Dendritic cell treated with granulocyte-macrophage colony-stimulating factor and Interleukin-4, amounts not matched to agents 40 ng/mL and 50 ng/mL, for 4 days (primary cell): Measurements from ENCODE around the gene KCNA10.

Experiments
- H3K27ac Mint-ChIP-seq: one replicate; pipeline ENCODE4 v1.8.0; 2022; ENCODE audit warnings: mild to moderate bottlenecking, mixed read lengths
- H3K27me3 Mint-ChIP-seq: one replicate; pipeline ENCODE4 v1.8.0; 2022; ENCODE audit warnings: mild to moderate bottlenecking, mixed read lengths
- H3K36me3 Mint-ChIP-seq: one replicate; pipeline ENCODE4 v1.8.0; 2022; ENCODE audit warnings: low read depth, mixed read lengths
- H3K4me1 Mint-ChIP-seq: one replicate; pipeline ENCODE4 v1.8.0; 2022; ENCODE audit warnings: low read depth, mixed read lengths
- H3K4me3 Mint-ChIP-seq: one replicate; pipeline ENCODE4 v1.8.0; 2022; ENCODE audit warnings: mild to moderate bottlenecking, moderate library complexity, mixed read lengths
- H3K9me3 Mint-ChIP-seq: one replicate; pipeline ENCODE4 v1.8.0; 2022; ENCODE audit warnings: mixed read lengths
- intact Hi-C: fragments of 100-400 bp; cut with micrococcal nuclease; formaldehyde crosslinking; loops from one replicate; pipeline ENCODE4 v1.15.0; 2022

The KCNA10 gene

GRCh38 chr1:110547017-110547416 lies 28.0 kb upstream of the KCNA10 start:
- Mint-ChIP-seq H3K27me3 (peaks cover 18% of the 10 kb centered on the region), H3K27ac (no peak overlapping the region)
- intact Hi-C loops = no loop called here

GRCh38 chr1:110545492-110545891 lies 26.5 kb upstream of the KCNA10 start:
- H3K36me3 Mint-ChIP-seq = no peaks in the 10 kb centered on the region
- H3K27me3 Mint-ChIP-seq = peaks cover 14% of the 10 kb centered on the region
- H3K9me3 Mint-ChIP-seq = no peaks in the 10 kb centered on the region
- H3K4me3 Mint-ChIP-seq = no peak overlapping the region
- intact Hi-C loops = no loop called here
- H3K4me1 Mint-ChIP-seq = peaks cover 4% of the 10 kb centered on the region
- no peak overlapping the region for H3K27ac Mint-ChIP-seq

More at GRCh38 chr1:110547017-110547416, 28.0 kb upstream of the KCNA10 start:
- Mint-ChIP-seq H3K4me3 (no peak overlapping the region), H3K36me3 (no peaks in the 10 kb centered on the region), H3K9me3 (no peaks in the 10 kb centered on the region), H3K4me1 (peaks cover 4% of the 10 kb centered on the region)

GRCh38 chr1:110544753-110545152 lies 25.8 kb upstream of the KCNA10 start:
- Mint-ChIP-seq H3K9me3 (no peaks in the 10 kb centered on the region), H3K36me3 (no peaks in the 10 kb centered on the region), H3K27ac (no peak overlapping the region), H3K4me3 (no peak overlapping the region), H3K4me1 (peaks cover 4% of the 10 kb centered on the region), H3K27me3 (peaks cover 14% of the 10 kb centered on the region)
- intact Hi-C loops = no loop called here

GRCh38 chr1:110542725-110543124 lies 23.8 kb upstream of the KCNA10 start:
- no peak overlapping the region for H3K4me3 Mint-ChIP-seq
- peaks cover 15% of the 10 kb centered on the region for H3K27me3 Mint-ChIP-seq
- intact Hi-C loops = loop anchor here (1.0 kb wide), 1 partner anchor 204 kb away; no protein-coding TSS in a partner anchor

GRCh38 chr1:110541906-110542395 lies 23.0 kb upstream of the KCNA10 start:
- Mint-ChIP-seq H3K36me3 (no peaks in the 10 kb centered on the region), H3K9me3 (no peaks in the 10 kb centered on the region), H3K4me3 (no peak overlapping the region), H3K4me1 (peaks cover 4% of the 10 kb centered on the region), H3K27me3 (peaks cover 15% of the 10 kb centered on the region), H3K27ac (no peak overlapping the region)
- intact Hi-C loops = loop anchor here (1.0 kb wide), 1 partner anchor 204 kb away; no protein-coding TSS in a partner anchor

More at GRCh38 chr1:110542725-110543124, 23.8 kb upstream of the KCNA10 start:
- H3K4me1 Mint-ChIP-seq = peaks cover 4% of the 10 kb centered on the region
- no peaks in the 10 kb centered on the region for H3K36me3 Mint-ChIP-seq
- H3K9me3 Mint-ChIP-seq = no peaks in the 10 kb centered on the region
- no peak overlapping the region for H3K27ac Mint-ChIP-seq

- intact Hi-C loops = no loop called here
- Mint-ChIP-seq H3K4me3 (no peak overlapping the region), H3K27ac (no peak overlapping the region)
Observed at GRCh38 chr1:110540891-110541685, 22.1 kb upstream of the KCNA10 start.

GRCh38 chr1:110538921-110539320 lies 19.9 kb upstream of the KCNA10 start:
- no peak overlapping the region for H3K4me3 Mint-ChIP-seq
- H3K27ac Mint-ChIP-seq = no peak overlapping the region
- no peaks in the 10 kb centered on the region for H3K36me3 Mint-ChIP-seq
- intact Hi-C loops = no loop called here
- H3K27me3 Mint-ChIP-seq = peaks cover 7% of the 10 kb centered on the region
- no peaks in the 10 kb centered on the region for H3K4me1 Mint-ChIP-seq
- no peaks in the 10 kb centered on the region for H3K9me3 Mint-ChIP-seq

More at GRCh38 chr1:110540891-110541685, 22.1 kb upstream of the KCNA10 start:
- Mint-ChIP-seq H3K9me3 (no peaks in the 10 kb centered on the region), H3K36me3 (no peaks in the 10 kb centered on the region), H3K4me1 (peaks cover 4% of the 10 kb centered on the region), H3K27me3 (peaks cover 11% of the 10 kb centered on the region)

GRCh38 chr1:110538075-110538474 lies 19.1 kb upstream of the KCNA10 start:
- H3K9me3 Mint-ChIP-seq = no peaks in the 10 kb centered on the region
- no peaks in the 10 kb centered on the region for H3K4me1 Mint-ChIP-seq
- H3K36me3 Mint-ChIP-seq = no peaks in the 10 kb centered on the region
- H3K4me3 Mint-ChIP-seq = no peak overlapping the region
- peaks cover 13% of the 10 kb centered on the region for H3K27me3 Mint-ChIP-seq
- H3K27ac Mint-ChIP-seq = no peak overlapping the region
- intact Hi-C loops = no loop called here

- no peak overlapping the region for H3K4me3 Mint-ChIP-seq
Observed at GRCh38 chr1:110535985-110536384, 17.0 kb upstream of the KCNA10 start.

GRCh38 chr1:110533230-110533629 lies 14.3 kb upstream of the KCNA10 start:
- H3K4me1 Mint-ChIP-seq = peaks cover 8% of the 10 kb centered on the region
- H3K27ac Mint-ChIP-seq = no peak overlapping the region
- peaks cover 31% of the 10 kb centered on the region for H3K27me3 Mint-ChIP-seq
- intact Hi-C loops = no loop called here
- no peak overlapping the region for H3K4me3 Mint-ChIP-seq
- H3K36me3 Mint-ChIP-seq = no peaks in the 10 kb centered on the region
- H3K9me3 Mint-ChIP-seq = no peaks in the 10 kb centered on the region

More at GRCh38 chr1:110535985-110536384, 17.0 kb upstream of the KCNA10 start:
- Mint-ChIP-seq H3K27ac (no peak overlapping the region), H3K9me3 (no peaks in the 10 kb centered on the region), H3K4me1 (no peaks in the 10 kb centered on the region), H3K27me3 (peaks cover 20% of the 10 kb centered on the region), H3K36me3 (no peaks in the 10 kb centered on the region)
- intact Hi-C loops = no loop called here

GRCh38 chr1:110529011-110529410 lies 10.0 kb upstream of the KCNA10 start:
- no peaks in the 10 kb centered on the region for H3K36me3 Mint-ChIP-seq
- peaks cover 55% of the 10 kb centered on the region for H3K27me3 Mint-ChIP-seq
- peaks cover 8% of the 10 kb centered on the region for H3K4me1 Mint-ChIP-seq
- H3K9me3 Mint-ChIP-seq = no peaks in the 10 kb centered on the region
- H3K4me3 Mint-ChIP-seq = no peak overlapping the region
- intact Hi-C loops = no loop called here
- no peak overlapping the region for H3K27ac Mint-ChIP-seq

GRCh38 chr1:110526201-110526780 lies 7.3 kb upstream of the KCNA10 start:
- Mint-ChIP-seq H3K4me1 (peaks cover 13% of the 10 kb centered on the region), H3K27ac (no peak overlapping the region), H3K4me3 (no peak overlapping the region), H3K36me3 (no peaks in the 10 kb centered on the region), H3K27me3 (peaks cover 63% of the 10 kb centered on the region), H3K9me3 (no peaks in the 10 kb centered on the region)
- intact Hi-C loops = no loop called here

- H3K4me1 Mint-ChIP-seq = peaks cover 24% of the 10 kb centered on the region
- intact Hi-C loops = loop anchor here (2.0 kb wide), 1 partner anchor 258 kb away; no protein-coding TSS in a partner anchor
- H3K36me3 Mint-ChIP-seq = no peaks in the 10 kb centered on the region
- H3K27me3 Mint-ChIP-seq = peaks cover 59% of the 10 kb centered on the region
- H3K27ac Mint-ChIP-seq = no peak overlapping the region
- H3K4me3 Mint-ChIP-seq = no peak overlapping the region
- H3K9me3 Mint-ChIP-seq = no peaks in the 10 kb centered on the region
Observed at GRCh38 chr1:110525249-110525595, 6.2 kb upstream of the KCNA10 start.
